Measurements from ENCODE around the gene EXOSC2.

GRCh38 chr9:130696139-130696650, 2.6 kb downstream of the EXOSC2 start:
- TF ChIP-seq ELF1 (IDR thresholded peaks at IDR 0.05; ENCODE audit: borderline replicate concordance, low read depth) (no peak), POLR2A (IDR thresholded peaks at IDR 0.05; ENCODE audit: borderline replicate concordance, extremely low read depth, insufficient read depth, insufficient read length) (no peak), CTCF (IDR thresholded peaks at IDR 0.05 in 2 of 3, conservative IDR thresholded peaks at IDR 0.05 in 1 of 3; ENCODE audit: borderline replicate concordance in 1 of 3, insufficient read depth in 1 of 3, low read depth in 2 of 3, low read length in 2 of 3) (no peak), YY1 (IDR thresholded peaks at IDR 0.05; ENCODE audit: extremely low read depth, insufficient replicate concordance, low read depth, low read length) (no peak), EZH2 (IDR thresholded peaks at IDR 0.05) (no peak)
- TF ChIP-seq, protein P1, sequence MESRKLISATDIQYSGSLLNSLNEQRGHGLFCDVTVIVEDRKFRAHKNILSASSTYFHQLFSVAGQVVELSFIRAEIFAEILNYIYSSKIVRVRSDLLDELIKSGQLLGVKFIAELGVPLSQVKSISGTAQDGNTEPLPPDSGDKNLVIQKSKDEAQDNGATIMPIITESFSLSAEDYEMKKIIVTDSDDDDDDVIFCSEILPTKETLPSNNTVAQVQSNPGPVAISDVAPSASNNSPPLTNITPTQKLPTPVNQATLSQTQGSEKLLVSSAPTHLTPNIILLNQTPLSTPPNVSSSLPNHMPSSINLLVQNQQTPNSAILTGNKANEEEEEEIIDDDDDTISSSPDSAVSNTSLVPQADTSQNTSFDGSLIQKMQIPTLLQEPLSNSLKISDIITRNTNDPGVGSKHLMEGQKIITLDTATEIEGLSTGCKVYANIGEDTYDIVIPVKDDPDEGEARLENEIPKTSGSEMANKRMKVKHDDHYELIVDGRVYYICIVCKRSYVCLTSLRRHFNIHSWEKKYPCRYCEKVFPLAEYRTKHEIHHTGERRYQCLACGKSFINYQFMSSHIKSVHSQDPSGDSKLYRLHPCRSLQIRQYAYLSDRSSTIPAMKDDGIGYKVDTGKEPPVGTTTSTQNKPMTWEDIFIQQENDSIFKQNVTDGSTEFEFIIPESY (IDR thresholded peaks at IDR 0.05; ENCODE audit: extremely low read depth, insufficient replicate concordance, low read length), result no peak
